OCI-LY1 (cell line): Measurements from ENCODE around the gene PTPRT.

Experiments used
- CTCF ChIP-seq: fragments of 200-600 bp; sonication (generic), shearing (Covaris generic); IDR thresholded peaks from 2 replicates; pipeline ENCODE4 v1.5.1; 2017; ENCODE audit warnings: mild to moderate bottlenecking, antibody characterized with exemption, low read length, moderate library complexity, mixed read lengths
- EZH2 ChIP-seq: fragments of 200-600 bp; sonication (generic), shearing (Covaris generic); IDR thresholded peaks from 2 replicates; pipeline ENCODE4 v1.8.0; 2017; ENCODE audit warnings: borderline replicate concordance, mixed run types, mild to moderate bottlenecking, antibody characterized with exemption, low read length, moderate library complexity, mixed read lengths

- TF ChIP-seq EZH2 (no peak), CTCF (no peak)
Observed at GRCh38 chr20:42214074-42214473, 975.6 kb downstream of the PTPRT start.
